ENCODE measurements around the gene PARVG. TPM values are rescaled to one million over a fixed set of nuclear protein-coding genes. Genes with fewer than 3 reads are reported as not detected.

Gene PARVG
- total and polyA plus RNA-seq, 2 of the 13 experiments (the other 11 are each of a cell fraction or from before 2014, with no cell fraction given), result not detected

Other genes starting within 250 kb of the PARVG start
- 63.4 and 95.8 TPM in 2 replicates for gene SAMM50, start 225.5 kb upstream of the PARVG start, total RNA-seq (2016; rRNA removed; fragmentation: Illumina TruSeq; extraction: Trizol)
- 26.2 and 34.7 TPM in 2 replicates for gene SAMM50, start 225.5 kb upstream of the PARVG start, polyA plus RNA-seq (2011; rRNA removed)
- 0.15 TPM in 1 of 2 replicates, not detected in the other for gene PARVB, start 156.6 kb upstream of the PARVG start, total RNA-seq (2016; rRNA removed; fragmentation: Illumina TruSeq; extraction: Trizol)
- gene PARVB, start 156.6 kb upstream of the PARVG start, polyA plus RNA-seq (2011; rRNA removed), result 0.11 and 0.18 TPM in 2 replicates
- gene SHISAL1, start 132.0 kb downstream of the PARVG start, total RNA-seq (2016; rRNA removed; fragmentation: Illumina TruSeq; extraction: Trizol), result not detected in 2 replicates
- not detected in 2 replicates for gene SHISAL1, start 132.0 kb downstream of the PARVG start, polyA plus RNA-seq (2011; rRNA removed)